Measurements from ENCODE around the gene SNX2.

DNA sequence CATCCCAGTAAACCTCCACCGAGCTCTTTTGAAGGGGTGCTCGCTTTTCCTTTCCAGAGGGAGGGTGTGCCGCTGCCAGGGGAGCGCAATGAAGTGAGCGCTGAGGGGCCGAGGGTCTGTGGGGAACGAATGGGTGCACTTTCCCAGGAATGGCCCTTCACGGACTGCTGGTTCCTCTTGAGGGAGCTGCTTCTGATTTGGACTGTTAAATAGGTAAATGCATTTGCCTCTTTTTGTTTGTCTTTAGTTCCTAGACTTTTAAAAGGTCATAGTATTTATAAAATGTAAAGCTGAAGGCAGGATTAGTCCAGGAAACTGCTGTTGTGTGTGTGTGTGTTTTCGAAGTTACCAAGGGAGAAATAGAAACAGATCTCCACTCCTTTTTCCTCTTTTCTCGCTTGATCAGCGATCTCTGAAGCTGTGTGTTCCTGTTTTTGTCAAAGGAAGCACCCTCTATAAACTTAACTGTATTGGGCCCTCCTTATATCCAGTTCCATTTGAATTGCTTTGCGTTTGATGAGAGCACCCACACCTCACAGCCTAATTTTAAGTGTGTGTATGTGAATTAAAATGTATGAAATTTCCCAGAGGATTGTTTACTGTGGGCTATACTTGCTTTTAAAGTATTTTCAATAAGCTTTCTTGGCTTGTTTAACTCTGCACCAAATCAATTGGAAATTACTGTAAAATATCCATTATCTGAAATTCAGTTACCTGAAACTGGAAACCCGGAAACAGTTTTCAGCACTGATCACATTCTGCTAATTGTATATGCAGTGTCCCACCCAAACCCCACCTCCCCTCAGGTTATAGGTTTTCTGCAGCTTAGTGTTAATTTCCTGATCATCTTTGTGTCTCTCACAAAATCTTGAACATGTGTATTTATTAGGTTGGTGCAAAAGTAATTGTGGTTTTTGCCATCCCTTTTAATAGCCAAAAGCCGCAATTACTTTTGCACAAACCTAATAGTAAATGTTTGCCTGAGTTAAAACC lies 966 bp downstream of the SNX2 start:
- no peak for TF ChIP-seq EZH2 (IDR thresholded peaks at IDR 0.05; ENCODE audit: insufficient read depth, poor library complexity, severe bottlenecking)
- no peak for TF ChIP-seq EZH2phosphoT487 (IDR thresholded peaks at IDR 0.05; ENCODE audit: insufficient read depth, low read depth)
